HG03196 (cell line): Measurements from ENCODE around the gene MADD.

ENCODE experiments used
- ATAC-seq: cut with Tn5 transposase; IDR thresholded peaks from one replicate; pipeline ENCODE4 v1.9.1; 2021; ENCODE audit not compliant: unreplicated experiment

Gene MADD

GRCh38 chr11:47269829-47270305, at the start of gene MADD:
TSS of gene MADD (plus strand) at chr11:47270133.
- peak; percentile 65 for ATAC-seq

GRCh38 chr11:47220401-47220821, 49.5 kb upstream of the MADD start:
- no peak for ATAC-seq

- no peak for ATAC-seq
Observed at GRCh38 chr11:47222696-47223095, 47.2 kb upstream of the MADD start.

DNA sequence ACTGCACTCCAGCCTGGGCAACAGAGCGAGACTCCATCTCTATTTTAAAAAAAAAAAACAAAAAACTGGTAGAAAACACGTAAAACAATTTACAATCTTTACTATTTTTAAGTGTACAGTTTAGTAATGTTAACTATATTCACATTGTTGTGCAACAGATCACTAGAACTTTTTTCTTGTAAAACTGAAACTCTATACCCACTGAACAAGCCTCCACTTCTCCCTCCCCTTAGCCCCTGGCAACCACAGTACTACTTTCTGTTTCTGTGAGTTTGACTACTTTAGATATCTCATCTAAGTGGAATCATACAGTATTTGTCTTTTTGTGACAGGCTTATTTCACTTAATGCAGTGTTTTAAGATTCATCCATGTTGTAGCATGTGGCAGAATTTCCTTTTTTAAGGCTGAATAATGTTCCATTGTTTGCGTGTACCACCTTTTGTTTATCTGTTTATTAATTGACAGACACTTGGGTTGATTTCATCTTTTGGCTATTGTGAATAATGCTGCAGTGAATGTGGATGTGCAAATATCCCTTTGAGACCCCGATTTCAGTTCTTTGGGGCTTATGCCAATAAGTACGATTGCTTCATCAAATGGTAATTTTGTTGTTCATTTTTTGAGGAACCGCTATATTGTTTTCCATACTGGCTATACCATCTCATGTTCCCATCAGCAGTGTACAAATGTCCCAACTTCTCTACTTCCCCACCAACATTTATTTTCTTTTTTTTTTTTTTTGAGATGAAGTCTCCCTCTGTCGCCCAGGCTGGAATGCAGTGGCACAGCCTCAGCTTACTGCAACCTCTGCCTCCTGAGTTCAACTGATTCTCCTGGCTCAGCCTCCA, 44.2 kb upstream of the MADD start:
- peak; percentile 61 for ATAC-seq

DNA sequence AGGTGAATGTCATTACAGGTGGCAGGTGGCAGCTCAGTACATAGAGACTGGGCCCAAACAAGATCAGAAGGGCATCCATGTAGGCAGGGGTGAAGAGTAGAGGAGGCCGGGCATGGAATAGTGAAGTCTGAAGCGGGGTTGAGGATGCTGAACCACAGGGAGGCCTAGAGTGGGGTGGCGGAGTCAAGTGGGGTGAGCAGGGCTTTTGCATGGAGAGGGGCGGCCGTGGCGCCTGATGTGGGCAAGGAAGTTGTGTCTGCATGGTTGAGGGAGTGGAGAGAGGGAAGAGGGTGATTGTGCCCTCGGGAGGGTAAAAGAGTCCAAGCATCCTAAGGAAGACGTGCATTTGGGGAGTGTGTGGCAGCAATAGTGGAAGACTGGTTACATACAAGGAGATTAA, 40.8 kb upstream of the MADD start:
- ATAC-seq: no peak

DNA sequence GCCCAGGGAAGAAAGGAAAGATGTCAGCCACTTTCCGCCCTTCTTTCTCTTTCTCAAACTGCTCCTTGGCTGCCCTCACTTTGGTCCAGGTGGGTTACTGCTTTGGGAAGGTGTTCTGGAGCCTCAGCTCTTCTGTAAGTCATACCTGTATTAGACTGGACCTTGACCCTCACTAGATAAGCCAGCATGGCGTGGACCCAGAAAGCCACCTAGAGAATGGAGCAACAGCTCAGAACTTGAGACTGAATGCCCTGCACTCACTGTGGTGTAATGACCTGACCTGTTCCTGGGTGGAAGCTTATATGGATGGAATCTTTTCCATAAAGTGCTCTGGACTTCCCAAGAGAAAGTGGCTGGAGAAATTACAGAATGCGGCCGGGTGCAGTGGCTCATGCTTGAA, 36.9 kb upstream of the MADD start:
- no peak for ATAC-seq

GRCh38 chr11:47233989-47234668, 35.8 kb upstream of the MADD start:
- ATAC-seq: no peak

GRCh38 chr11:47234669-47235100, 35.2 kb upstream of the MADD start:
- no peak for ATAC-seq

DNA sequence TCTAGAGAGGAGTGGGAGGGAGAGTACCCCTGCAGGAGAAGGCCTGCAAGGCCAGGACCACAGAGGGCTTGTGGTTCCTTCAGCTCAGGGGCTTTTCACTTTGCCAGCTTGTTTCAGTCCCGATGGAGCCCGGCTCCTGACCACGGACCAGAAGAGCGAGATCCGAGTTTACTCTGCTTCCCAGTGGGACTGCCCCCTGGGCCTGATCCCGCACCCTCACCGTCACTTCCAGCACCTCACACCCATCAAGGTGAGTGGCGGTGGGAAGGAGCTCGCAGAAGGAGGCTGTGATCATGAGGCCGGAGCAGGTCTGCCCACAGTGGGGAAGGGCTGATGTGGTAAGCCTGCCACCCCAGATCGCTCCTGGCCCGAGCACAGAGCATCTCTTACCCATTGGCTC, 34.8 kb upstream of the MADD start:
- no peak for ATAC-seq

DNA sequence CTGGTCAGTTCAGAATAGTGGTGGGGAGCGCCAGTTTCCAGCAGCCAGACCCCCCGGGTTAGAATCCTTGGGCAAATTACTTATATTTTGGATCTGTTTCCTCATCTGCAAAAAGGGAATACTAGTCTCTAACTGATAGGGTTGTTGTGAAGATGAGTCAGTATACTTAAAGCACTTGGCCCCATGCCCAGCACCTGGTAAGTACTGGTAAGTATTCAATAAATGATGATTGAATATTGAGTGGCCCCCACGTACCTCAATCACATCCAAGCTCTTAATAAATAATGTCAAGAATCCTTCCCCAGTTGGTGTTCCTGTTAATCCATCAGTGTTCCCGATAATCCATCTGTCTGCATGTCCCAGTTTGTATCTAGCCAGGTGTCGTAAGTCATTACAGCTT, 33.5 kb upstream of the MADD start:
- no peak for ATAC-seq

- ATAC-seq: no peak
Observed at GRCh38 chr11:47239852-47240251, 30.1 kb upstream of the MADD start.

- no peak for ATAC-seq
Observed at GRCh38 chr11:47241841-47242301, 28.1 kb upstream of the MADD start.

- ATAC-seq: no peak
Observed at GRCh38 chr11:47242596-47243192, 27.2 kb upstream of the MADD start.

DNA sequence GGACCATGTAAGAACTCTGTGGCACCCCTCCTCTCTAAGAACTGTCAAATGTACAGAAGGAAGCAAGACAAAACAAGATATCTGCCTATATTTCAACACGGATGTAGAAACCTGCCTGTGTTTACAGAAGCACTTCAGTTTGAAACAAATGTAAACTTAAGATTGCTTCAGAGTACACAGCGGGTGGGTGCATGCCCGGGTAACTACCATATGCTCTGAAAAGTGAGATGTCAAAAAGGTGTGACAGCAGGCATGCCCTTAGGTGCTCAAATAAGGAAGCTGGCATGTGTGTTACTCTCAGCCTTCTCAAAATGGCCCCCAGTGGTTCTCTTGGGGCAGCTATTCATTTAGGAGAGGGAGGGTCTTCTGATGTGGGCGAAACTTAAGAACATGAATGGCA, 26.5 kb upstream of the MADD start:
- no peak for ATAC-seq

DNA sequence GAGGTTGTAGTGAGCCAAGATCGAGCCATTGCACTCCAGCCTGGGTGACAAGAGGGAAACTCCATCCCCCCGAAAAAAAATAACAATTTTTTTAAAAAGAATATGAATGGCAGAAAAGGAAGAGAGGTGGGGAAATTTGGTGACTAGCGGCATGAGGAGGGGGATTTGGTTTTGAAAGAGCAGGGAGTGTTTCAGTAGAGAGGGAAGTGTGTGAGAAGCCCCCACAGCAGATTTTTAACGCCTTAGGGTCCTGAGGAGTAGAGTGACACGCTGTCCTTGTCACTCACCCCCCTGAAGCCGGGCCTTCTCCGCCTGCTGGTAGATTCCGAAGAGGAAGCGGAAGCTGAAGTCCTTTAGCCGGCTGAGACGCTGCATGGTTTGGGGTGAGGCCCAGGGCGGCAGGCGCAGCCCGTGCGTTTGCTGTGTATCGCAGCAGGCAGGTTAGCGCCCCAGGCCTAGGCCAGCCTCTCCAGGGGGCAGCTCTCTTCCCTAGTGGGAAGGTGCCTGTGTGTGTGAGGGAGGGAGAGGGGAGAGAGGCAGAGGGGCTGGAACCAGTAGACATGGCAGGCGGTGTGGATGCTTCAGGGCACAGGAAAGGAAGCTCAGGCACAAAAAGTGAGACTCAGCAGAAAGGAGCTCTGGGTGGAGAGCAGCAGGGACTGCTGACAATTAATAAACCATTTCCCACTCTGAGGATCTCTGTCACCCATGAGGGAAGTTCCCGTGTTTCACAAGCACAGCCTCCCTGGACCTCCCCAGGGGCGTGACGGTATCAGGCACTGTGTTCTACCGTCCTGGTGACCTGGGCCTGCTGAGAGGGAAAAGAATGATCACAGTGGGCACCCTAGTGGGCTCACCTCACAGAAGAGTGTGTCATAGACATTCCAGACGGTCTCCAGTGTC, 25.2 kb upstream of the MADD start:
- ATAC-seq: no peak

DNA sequence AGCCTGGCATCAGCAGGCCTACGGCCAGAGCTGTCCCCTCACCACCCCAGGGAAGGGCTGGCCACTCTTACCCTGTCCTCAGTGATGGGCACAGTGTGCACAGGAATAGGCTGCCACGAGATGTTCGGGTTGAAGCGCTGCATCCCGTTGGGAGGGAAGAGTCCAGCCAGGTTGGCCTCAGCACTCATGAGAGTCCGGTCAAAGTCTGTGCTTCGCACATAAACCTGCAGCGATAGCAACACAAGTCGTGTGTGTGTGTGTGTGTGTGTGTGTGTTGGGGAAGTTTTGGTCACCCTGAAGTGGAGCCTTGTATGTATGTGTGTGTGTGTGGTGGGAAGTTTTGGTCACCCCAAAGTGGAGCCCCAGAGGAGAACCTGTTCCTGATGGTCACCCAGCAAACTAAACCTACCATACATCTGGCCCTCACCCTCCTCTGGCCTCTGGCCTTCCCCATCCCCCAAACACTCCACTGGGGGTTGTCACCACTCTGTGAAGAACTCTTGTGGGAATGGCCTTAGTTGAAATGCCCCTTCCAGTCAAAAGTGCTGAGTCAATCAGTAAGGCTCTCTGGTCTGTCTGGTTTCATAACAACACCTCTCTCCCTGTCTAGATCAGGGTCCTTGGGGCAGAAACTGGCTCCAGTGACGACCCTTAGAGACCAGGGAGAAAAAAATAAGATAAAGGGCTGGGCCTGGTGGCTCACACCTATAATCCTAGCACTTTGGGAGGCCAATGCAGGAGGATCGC, 24.1 kb upstream of the MADD start:
- no peak for ATAC-seq

- ATAC-seq: no peak
Observed at GRCh38 chr11:47247502-47247901, 22.4 kb upstream of the MADD start.

DNA sequence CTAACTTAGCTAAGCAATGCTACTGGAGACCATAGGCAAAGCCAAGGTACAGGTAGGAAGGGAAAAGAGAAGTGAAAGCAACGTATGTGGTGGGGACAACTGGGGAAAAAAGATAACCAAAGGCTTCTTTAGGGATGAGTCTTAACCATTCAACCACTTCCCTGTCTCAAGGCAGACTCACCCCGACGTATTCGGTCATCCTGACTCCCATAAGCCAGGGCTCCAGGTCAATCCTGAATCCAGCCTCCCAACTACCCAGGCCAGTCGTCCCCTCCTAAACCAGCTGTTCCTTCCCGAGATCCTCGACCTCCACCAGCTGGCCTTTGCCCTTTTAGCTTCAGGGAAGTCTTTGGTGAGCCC, 21.6 kb upstream of the MADD start:
- ATAC-seq: peak; percentile 27

- ATAC-seq: peak; percentile 93
Observed at GRCh38 chr11:47248664-47249377, 21.1 kb upstream of the MADD start, which contains the start of gene ACP2. TSS of gene ACP2 (minus strand) at chr11:47248814. CDS start at chr11:47248789, 25 bp downstream.
